HL-60 (cell line): ENCODE measurements around the gene WDR27.

Experiments
- DNase-seq, 2 experiments: peaks; one replicate each; pipeline ENCODE4 v3.0.0-alpha.2; 2010 to 2020; ENCODE audit warnings: low read depth in 1 of 2, low spot score in 1 of 2
- H3K27ac ChIP-seq: fragments of 250-450 bp; sonication (Bioruptor Pico); replicated peaks from 2 replicates; pipeline ENCODE4 v1.5.1; 2020; ENCODE audit warnings: mild to moderate bottlenecking, moderate library complexity
- H3K27me3 ChIP-seq: fragments of 250-450 bp; sonication (Bioruptor Pico); 2 replicates; pipeline ENCODE4 v1.5.1; 2021; ENCODE audit warnings: mild to moderate bottlenecking, moderate library complexity; ENCODE audit not compliant: insufficient read depth, poor library complexity, severe bottlenecking
- H3K4me3 ChIP-seq: replicated peaks from 2 replicates; pipeline ENCODE4 v1.5.1; 2011; ENCODE audit warnings: mild to moderate bottlenecking, control low read depth, low read length; ENCODE audit not compliant: insufficient read depth
- GABPA ChIP-seq: IDR thresholded peaks from 2 replicates; pipeline ENCODE4 v1.6.1; 2012; ENCODE audit warnings: low read depth
- POLR2AphosphoS5 ChIP-seq: IDR thresholded peaks from 2 replicates; pipeline ENCODE4 v1.6.1; 2012; ENCODE audit warnings: low read depth
- SPI1 ChIP-seq: IDR thresholded peaks from 2 replicates; pipeline ENCODE4 v1.6.1; 2012; ENCODE audit warnings: low read depth, mild to moderate bottlenecking, borderline replicate concordance
- long read RNA-seq: library from polyadenylated mRNA; unstranded; transcript quantifications from one replicate; pipeline ENCODE4 v2.0.0, GENCODE V29; 2020
- TF ChIP-seq, protein P1 (sequence below): IDR thresholded peaks from one replicate; pipeline ENCODE4 v1.5.1; 2011; ENCODE audit warnings: low read length, control low read depth, inconsistent platforms; ENCODE audit not compliant: insufficient read depth
- TF ChIP-seq, protein P2 (sequence below): IDR thresholded peaks from 2 replicates; pipeline ENCODE4 v1.6.1; 2012; ENCODE audit warnings: low read depth; ENCODE audit not compliant: insufficient replicate concordance

The WDR27 gene
- long read RNA-seq, transcript WDR27-219 (6 exons, 2,991 nt), result major isoform, 5 of 47 reads
- long read RNA-seq, partial matches to known transcripts, result 12 of 47 reads
- long read RNA-seq, other reads (novel, unspliced or antisense), result 27 of 47 reads

DNA sequence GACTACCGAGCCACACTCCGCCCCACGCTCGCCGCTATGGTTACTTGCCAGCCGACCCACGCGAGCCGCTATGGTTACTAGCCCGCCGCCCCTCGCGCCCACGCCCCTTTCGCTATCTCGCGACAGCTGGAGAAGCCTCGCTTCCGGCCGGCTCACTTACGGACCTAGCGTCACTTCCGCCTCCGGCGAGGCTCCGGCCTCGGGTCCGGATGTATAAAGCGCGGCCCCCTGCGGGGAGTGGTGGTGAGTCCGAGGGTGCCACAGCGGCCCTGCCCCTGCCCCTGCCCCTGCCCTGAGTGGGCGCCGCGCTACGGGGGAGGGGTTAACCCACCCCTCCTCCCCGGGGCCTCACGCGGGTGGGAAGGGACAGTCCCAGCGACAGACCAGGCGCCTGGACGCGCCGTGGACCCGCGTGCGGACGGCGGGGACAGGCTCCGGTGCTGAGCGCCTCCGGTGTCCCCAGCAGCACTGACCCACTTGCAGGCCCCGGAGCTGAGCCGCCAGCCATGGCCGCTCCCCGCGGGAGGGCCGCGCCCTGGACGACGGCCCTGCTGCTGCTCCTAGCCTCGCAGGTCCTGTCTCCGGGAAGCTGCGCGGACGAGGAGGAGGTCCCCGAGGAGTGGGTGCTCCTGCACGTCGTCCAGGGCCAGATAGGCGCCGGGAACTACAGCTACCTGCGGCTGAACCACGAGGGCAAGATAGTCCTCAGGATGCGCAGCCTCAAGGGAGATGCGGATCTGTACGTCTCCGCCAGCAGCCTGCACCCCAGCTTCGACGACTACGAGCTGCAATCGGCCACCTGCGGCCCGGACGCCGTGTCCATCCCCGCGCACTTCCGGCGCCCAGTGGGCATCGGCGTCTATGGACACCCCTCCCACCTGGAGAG is at the start of gene WDR27, which contains the start of gene C6orf120:
Gene WDR27 (minus strand): TSS at position 76 of the 886 bp plus-strand sequence. CDS start 13,024 bp downstream, outside the sequence.
Gene C6orf120 (plus strand): TSS at position 173 of the 886 bp plus-strand sequence. CDS start 334 bp downstream, at position 507.
- Histone ChIP-seq H3K27ac (peak within 1 kb of the TSS; percentile 88), H3K27me3 (no peaks in the 10 kb centered on the region), H3K4me3 (peak within 1 kb of the TSS; percentile 94)
- TF ChIP-seq GABPA (peak; percentile 89), POLR2AphosphoS5 (peak; percentile 90)
- TF ChIP-seq, protein P1, sequence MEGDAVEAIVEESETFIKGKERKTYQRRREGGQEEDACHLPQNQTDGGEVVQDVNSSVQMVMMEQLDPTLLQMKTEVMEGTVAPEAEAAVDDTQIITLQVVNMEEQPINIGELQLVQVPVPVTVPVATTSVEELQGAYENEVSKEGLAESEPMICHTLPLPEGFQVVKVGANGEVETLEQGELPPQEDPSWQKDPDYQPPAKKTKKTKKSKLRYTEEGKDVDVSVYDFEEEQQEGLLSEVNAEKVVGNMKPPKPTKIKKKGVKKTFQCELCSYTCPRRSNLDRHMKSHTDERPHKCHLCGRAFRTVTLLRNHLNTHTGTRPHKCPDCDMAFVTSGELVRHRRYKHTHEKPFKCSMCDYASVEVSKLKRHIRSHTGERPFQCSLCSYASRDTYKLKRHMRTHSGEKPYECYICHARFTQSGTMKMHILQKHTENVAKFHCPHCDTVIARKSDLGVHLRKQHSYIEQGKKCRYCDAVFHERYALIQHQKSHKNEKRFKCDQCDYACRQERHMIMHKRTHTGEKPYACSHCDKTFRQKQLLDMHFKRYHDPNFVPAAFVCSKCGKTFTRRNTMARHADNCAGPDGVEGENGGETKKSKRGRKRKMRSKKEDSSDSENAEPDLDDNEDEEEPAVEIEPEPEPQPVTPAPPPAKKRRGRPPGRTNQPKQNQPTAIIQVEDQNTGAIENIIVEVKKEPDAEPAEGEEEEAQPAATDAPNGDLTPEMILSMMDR, result no peak
- peak; percentile 94 to 96 for DNase-seq

DNA sequence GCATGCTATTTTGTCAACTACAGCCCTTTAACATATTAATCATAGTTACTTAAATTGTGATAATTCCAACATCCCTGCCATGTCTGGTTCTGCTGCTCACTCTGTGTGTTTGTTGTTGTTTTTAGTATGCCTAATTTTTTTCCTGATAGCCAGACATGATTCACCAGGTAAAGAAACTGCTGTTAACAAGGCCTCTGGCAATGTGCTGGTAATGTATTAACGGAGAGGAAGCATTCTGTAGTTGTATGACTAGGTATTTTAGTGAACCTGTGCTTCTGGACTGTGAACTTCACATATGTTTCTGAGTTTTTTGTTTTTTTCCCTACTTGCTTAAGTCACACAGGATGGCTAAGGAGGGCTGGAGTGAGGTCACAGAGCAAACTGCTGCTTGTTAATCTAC is 44.7 kb upstream of the WDR27 start:
- H3K27ac ChIP-seq, result no peak overlapping the region
- H3K27me3 ChIP-seq, result no peaks in the 10 kb centered on the region
- no peak overlapping the region for H3K4me3 ChIP-seq
- TF ChIP-seq, protein P1, result no peak
- TF ChIP-seq, protein P2, sequence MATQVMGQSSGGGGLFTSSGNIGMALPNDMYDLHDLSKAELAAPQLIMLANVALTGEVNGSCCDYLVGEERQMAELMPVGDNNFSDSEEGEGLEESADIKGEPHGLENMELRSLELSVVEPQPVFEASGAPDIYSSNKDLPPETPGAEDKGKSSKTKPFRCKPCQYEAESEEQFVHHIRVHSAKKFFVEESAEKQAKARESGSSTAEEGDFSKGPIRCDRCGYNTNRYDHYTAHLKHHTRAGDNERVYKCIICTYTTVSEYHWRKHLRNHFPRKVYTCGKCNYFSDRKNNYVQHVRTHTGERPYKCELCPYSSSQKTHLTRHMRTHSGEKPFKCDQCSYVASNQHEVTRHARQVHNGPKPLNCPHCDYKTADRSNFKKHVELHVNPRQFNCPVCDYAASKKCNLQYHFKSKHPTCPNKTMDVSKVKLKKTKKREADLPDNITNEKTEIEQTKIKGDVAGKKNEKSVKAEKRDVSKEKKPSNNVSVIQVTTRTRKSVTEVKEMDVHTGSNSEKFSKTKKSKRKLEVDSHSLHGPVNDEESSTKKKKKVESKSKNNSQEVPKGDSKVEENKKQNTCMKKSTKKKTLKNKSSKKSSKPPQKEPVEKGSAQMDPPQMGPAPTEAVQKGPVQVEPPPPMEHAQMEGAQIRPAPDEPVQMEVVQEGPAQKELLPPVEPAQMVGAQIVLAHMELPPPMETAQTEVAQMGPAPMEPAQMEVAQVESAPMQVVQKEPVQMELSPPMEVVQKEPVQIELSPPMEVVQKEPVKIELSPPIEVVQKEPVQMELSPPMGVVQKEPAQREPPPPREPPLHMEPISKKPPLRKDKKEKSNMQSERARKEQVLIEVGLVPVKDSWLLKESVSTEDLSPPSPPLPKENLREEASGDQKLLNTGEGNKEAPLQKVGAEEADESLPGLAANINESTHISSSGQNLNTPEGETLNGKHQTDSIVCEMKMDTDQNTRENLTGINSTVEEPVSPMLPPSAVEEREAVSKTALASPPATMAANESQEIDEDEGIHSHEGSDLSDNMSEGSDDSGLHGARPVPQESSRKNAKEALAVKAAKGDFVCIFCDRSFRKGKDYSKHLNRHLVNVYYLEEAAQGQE, result no peak
- TF ChIP-seq SPI1 (no peak), GABPA (no peak), POLR2AphosphoS5 (no peak)
- no peak for DNase-seq

DNA sequence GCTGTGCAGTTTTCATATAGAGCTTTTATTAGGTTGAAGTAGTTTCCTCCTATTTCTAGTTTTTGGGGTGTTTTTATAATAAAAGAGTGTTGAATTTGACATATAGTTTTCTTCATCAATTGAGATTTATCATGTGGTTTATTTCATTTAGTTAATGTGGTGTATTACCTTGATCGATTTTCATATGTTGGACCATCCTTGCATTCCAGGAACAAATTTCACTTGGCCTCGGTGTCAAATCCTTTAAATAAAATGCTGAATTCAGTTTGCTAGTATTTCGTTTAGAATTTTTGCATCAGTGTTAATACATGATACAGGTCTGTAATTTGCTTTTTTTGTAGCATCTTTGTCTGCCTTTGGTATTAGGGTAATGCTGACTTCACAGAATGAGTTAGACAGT is 43.6 kb upstream of the WDR27 start:
- DNase-seq, result no peak
- TF ChIP-seq GABPA (no peak), SPI1 (no peak), POLR2AphosphoS5 (no peak)
- TF ChIP-seq, protein P2, result no peak
- TF ChIP-seq, protein P1, result no peak
- H3K27me3 ChIP-seq, result no peaks in the 10 kb centered on the region
- no peak overlapping the region for H3K27ac ChIP-seq
- H3K4me3 ChIP-seq, result no peak overlapping the region
